K562 (cell line): ENCODE measurements around the gene RPS2. TPM values are rescaled to one million over a fixed set of nuclear protein-coding genes. Genes with fewer than 3 reads are reported as not detected.

Experiments used
- E4F1 ChIP-seq: fragments of 250-450 bp; sonication (Bioruptor Pico); IDR thresholded peaks from 2 replicates; pipeline ENCODE4 v1.5.0; 2021; ENCODE audit warnings: mild to moderate bottlenecking, borderline replicate concordance
- EGR1 ChIP-seq: fragments of 450-650 bp; conservative IDR thresholded peaks from 2 replicates; pipeline ENCODE4 v1.6.1; 2017; ENCODE audit warnings: mild to moderate bottlenecking
- NBN ChIP-seq: fragments of 450-650 bp; IDR thresholded peaks from 2 replicates; pipeline ENCODE4 v1.6.1; 2016; ENCODE audit warnings: low read depth, mild to moderate bottlenecking
- PRPF4 ChIP-seq: fragments of 200-400 bp; formaldehyde crosslinking; IDR thresholded peaks from one replicate; pipeline ENCODE4 v1.6.1; 2017; ENCODE audit warnings: low read length, low read depth, mild to moderate bottlenecking; ENCODE audit not compliant: insufficient read depth, poor library complexity, severe bottlenecking
- THAP12 ChIP-seq: fragments of 250-450 bp; sonication (Bioruptor Pico); IDR thresholded peaks from 2 replicates; pipeline ENCODE4 v1.9.0; 2021; ENCODE audit warnings: mild to moderate bottlenecking, inconsistent platforms
- ZBTB7A ChIP-seq: IDR thresholded peaks from 2 replicates; pipeline ENCODE4 v1.6.1; 2011; ENCODE audit warnings: low read depth, mild to moderate bottlenecking, low read length, moderate library complexity, borderline replicate concordance; ENCODE audit not compliant: control insufficient read depth
- ZNF347 ChIP-seq: fragments of 450-650 bp; formaldehyde crosslinking; IDR thresholded peaks from 2 replicates; pipeline ENCODE4 v1.4.0; 2020; ENCODE audit warnings: low read depth, mild to moderate bottlenecking, moderate library complexity
- polyA plus RNA-seq, 8 experiments: library from polyadenylated mRNA; depleted of rRNA in 4 of 8; stranded (reverse) in 5 of 8; unstranded in 3 of 8; fragments of >200 nt; fragmentation: Nextera tagmentation in 2 of 8; fragmentation: Illumina TruSeq in 1 of 8; extraction: Ambion mirVana in 2 of 8; extraction: Trizol in 1 of 8; gene quantifications; 2 replicates each; pipeline versions ENCODE4 v1.2.1 to v1.2.3, GENCODE V29; 2011 to 2014; ENCODE audit warnings: inconsistent platforms in 1 of 8, missing spikeins in 1 of 8
- total RNA-seq, 7 experiments: library from RNA; depleted of rRNA in 6 of 7; stranded (reverse); fragments of >200 nt in 6 of 7; fragmentation: Illumina TruSeq in 2 of 7; extraction: Trizol in 2 of 7; gene quantifications; 2 replicates each; pipeline versions ENCODE4 v1.2.1 to v1.2.3, GENCODE V29; 2011 to 2021; ENCODE audit warnings: low replicate concordance in 1 of 7
- TF ChIP-seq, protein P1 (sequence below), 2 experiments: fragments of 450-650 bp in 1 of 2; sonication (generic) in 1 of 2; formaldehyde crosslinking in 1 of 2; IDR thresholded peaks; 2 replicates each; pipeline versions ENCODE4 v1.7.1 to v1.9.0; 2016 to 2022; ENCODE audit warnings: inconsistent platforms in 1 of 2, mild to moderate bottlenecking in 1 of 2, missing genetic modification reagents in 1 of 2
- TF ChIP-seq, protein P2 (sequence below): sonication (generic); formaldehyde crosslinking; IDR thresholded peaks from 2 replicates; pipeline ENCODE4 v1.8.0; 2022; ENCODE audit warnings: missing genetic modification reagents, mild to moderate bottlenecking, moderate library complexity, borderline replicate concordance

RPS2 gene
- total and polyA plus RNA-seq, 9 of the 15 experiments (the other 6 are each of a cell fraction or from before 2014, with no cell fraction given): 834 to 4,794 (median 3,793) TPM

DNA sequence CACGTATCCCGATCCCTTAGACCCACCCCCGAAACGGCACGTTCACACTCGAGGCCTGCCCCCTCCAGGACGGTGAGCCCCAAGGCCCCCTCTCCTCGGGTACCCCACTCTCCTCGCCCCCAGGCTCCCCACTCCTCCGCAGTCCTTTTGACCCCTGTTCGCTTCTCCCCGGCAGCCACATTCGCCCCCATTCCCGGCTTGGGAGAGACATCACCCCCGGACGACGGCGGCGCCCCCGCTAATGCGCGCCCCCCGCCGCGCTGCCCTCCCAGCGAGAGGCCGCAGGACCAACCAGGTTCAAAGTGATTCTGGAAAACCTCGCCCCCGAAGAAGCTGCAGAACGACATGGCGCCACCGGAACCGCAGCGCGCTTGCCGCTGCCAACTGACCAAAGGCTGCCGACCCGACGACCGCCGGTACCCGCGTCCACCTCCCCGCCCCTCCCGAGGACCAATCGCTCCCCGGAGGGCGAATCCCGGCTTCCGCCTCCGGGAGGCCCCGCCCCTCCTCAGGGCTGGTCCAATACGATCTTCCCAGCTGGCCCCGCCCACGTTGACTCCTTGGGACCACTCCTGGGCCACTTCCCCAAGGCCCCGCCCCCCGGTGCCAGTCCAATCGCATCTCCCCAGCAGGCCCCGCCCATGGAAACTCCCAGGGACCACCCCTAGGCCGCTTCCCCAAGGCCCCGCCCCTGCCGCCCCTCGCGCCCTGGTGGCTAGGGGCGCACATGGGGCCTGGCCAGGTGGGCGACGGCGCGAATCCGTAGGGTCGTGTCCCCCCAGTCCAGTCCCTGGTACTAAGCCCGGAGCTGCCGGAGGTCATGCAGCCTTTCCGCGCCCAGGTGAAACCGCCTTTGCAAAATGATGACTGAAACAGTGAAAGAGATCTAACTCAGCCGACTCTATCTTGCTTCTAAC lies 21.6 kb downstream of the RPS2 start, which contains the start of gene MSRB1 (continued):
- TF ChIP-seq, protein P1, sequence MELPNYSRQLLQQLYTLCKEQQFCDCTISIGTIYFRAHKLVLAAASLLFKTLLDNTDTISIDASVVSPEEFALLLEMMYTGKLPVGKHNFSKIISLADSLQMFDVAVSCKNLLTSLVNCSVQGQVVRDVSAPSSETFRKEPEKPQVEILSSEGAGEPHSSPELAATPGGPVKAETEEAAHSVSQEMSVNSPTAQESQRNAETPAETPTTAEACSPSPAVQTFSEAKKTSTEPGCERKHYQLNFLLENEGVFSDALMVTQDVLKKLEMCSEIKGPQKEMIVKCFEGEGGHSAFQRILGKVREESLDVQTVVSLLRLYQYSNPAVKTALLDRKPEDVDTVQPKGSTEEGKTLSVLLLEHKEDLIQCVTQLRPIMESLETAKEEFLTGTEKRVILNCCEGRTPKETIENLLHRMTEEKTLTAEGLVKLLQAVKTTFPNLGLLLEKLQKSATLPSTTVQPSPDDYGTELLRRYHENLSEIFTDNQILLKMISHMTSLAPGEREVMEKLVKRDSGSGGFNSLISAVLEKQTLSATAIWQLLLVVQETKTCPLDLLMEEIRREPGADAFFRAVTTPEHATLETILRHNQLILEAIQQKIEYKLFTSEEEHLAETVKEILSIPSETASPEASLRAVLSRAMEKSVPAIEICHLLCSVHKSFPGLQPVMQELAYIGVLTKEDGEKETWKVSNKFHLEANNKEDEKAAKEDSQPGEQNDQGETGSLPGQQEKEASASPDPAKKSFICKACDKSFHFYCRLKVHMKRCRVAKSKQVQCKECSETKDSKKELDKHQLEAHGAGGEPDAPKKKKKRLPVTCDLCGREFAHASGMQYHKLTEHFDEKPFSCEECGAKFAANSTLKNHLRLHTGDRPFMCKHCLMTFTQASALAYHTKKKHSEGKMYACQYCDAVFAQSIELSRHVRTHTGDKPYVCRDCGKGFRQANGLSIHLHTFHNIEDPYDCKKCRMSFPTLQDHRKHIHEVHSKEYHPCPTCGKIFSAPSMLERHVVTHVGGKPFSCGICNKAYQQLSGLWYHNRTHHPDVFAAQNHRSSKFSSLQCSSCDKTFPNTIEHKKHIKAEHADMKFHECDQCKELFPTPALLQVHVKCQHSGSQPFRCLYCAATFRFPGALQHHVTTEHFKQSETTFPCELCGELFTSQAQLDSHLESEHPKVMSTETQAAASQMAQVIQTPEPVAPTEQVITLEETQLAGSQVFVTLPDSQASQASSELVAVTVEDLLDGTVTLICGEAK (IDR thresholded peaks at IDR 0.05): 0 out of 2 replicates have a peak, but pooled peaks have one; percentile 30
- TF ChIP-seq, protein P1 (CRISPR knock-in tag; IDR thresholded peaks at IDR 0.05): no peak
- TF ChIP-seq E4F1 (CRISPR knock-in tag) (no peak), ZNF347 (no peak), EGR1 (peak; percentile 58), PRPF4 (no peak), ZBTB7A (peak; percentile 80; the same call in 1 of the 2 replicates), NBN (0 out of 2 replicates have a peak, but pooled peaks have one; percentile 19), THAP12 (CRISPR knock-in tag) (0 out of 2 replicates have a peak, but pooled peaks have one; percentile 41)
- TF ChIP-seq, protein P2, sequence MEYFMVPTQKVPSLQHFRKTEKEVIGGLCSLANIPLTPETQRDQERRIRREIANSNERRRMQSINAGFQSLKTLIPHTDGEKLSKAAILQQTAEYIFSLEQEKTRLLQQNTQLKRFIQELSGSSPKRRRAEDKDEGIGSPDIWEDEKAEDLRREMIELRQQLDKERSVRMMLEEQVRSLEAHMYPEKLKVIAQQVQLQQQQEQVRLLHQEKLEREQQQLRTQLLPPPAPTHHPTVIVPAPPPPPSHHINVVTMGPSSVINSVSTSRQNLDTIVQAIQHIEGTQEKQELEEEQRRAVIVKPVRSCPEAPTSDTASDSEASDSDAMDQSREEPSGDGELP (CRISPR knock-in tag): peak; percentile 90
